Stomach (tissue), 4 donors: ENCODE results near the gene DENND1B.

Experiments used
- POLR2A ChIP-seq, 4 donors: fragments of 450-650 bp; IDR thresholded peaks; one replicate each; pipeline ENCODE4 v1.6.1; 2016; ENCODE audit warnings: antibody characterized with exemption in 4 of 4, control low read depth in 2 of 4, mild to moderate bottlenecking in 1 of 4, moderate library complexity in 1 of 4
- POLR2AphosphoS5 ChIP-seq, 3 donors: sonication (generic); formaldehyde crosslinking; IDR thresholded peaks; one replicate each; pipeline ENCODE4 v1.6.1; 2016; ENCODE audit warnings: antibody characterized with exemption in 3 of 3
- TF ChIP-seq, protein P1 (sequence below), 7 experiments: fragments of 450-650 bp in 4 of 7; fragments of 200-600 bp in 3 of 7; sonication (generic) in 3 of 7; IDR thresholded peaks; one replicate each; pipeline ENCODE4 v1.5.1; 2016 to 2019; ENCODE audit warnings: antibody characterized with exemption in 7 of 7, control low read depth in 2 of 7, mild to moderate bottlenecking in 1 of 7

DNA sequence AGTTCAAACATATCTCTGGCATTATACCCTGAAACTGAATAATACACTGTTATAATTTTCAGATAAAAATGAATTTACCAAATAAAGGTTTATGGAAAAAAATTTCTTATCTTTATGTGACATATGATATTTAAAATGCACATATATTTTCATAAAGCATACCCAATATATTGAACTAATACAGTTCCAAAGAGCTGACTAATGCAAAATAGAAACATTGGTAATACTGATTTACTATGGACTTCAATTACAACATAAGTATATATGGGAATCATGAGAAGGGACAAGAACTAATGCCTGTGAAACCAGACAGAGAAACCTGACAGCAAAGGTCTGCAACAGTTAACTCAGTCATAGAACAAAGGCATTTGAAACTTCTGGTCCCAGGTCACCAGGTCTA lies 153.5 kb downstream of the DENND1B start:
- no peak for TF ChIP-seq POLR2A (IDR thresholded peaks at IDR 0.05)
- TF ChIP-seq, protein P1, sequence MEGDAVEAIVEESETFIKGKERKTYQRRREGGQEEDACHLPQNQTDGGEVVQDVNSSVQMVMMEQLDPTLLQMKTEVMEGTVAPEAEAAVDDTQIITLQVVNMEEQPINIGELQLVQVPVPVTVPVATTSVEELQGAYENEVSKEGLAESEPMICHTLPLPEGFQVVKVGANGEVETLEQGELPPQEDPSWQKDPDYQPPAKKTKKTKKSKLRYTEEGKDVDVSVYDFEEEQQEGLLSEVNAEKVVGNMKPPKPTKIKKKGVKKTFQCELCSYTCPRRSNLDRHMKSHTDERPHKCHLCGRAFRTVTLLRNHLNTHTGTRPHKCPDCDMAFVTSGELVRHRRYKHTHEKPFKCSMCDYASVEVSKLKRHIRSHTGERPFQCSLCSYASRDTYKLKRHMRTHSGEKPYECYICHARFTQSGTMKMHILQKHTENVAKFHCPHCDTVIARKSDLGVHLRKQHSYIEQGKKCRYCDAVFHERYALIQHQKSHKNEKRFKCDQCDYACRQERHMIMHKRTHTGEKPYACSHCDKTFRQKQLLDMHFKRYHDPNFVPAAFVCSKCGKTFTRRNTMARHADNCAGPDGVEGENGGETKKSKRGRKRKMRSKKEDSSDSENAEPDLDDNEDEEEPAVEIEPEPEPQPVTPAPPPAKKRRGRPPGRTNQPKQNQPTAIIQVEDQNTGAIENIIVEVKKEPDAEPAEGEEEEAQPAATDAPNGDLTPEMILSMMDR (IDR thresholded peaks at IDR 0.05), result no peak
- TF ChIP-seq POLR2AphosphoS5 (IDR thresholded peaks at IDR 0.05), result no peak
